Psoas muscle (tissue), 8 donors: ENCODE measurements around the gene COPG2. TPM values are rescaled to one million over a fixed set of nuclear protein-coding genes. Genes with fewer than 3 reads are reported as not detected.
"Not testable (repeated sequence)": the region's sequence is repeated elsewhere in the genome, so short reads cannot be mapped to it uniquely, and the experiment has no call there.

ENCODE experiments used
- ATAC-seq, 4 donors: fragments of 200-7000 bp; cut with Tn5 transposase; one replicate each; pipeline ENCODE4 v1.9.1; 2020; ENCODE audit warnings: moderate library complexity in 3 of 4, mild to moderate bottlenecking in 2 of 4
- DNase-seq, 2 donors: peaks; one replicate each; pipeline ENCODE4 v3.0.0-alpha.2; 2020
- H3K27ac ChIP-seq: fragments of 200-600 bp; one replicate; pipeline ENCODE4 v1.8.0; 2022
- H3K27me3 ChIP-seq, 3 donors: fragments of 200-600 bp in 1 of 3; one replicate each; pipeline versions ENCODE4 v1.6.1 to v1.8.0; 2013 to 2022; ENCODE audit warnings: low read length in 2 of 3, mild to moderate bottlenecking in 2 of 3, moderate library complexity in 1 of 3; ENCODE audit not compliant: insufficient read depth in 3 of 3
- H3K36me3 ChIP-seq, 2 donors: fragments of 200-600 bp in 1 of 2; one replicate each; pipeline versions ENCODE4 v1.6.1 to v1.8.0; 2013 to 2022; ENCODE audit warnings: low read depth in 1 of 2, mild to moderate bottlenecking in 1 of 2, moderate library complexity in 1 of 2; ENCODE audit not compliant: insufficient read depth in 1 of 2
- H3K4me1 ChIP-seq: fragments of 200-600 bp; one replicate; pipeline ENCODE4 v1.8.0; 2022
- H3K4me3 ChIP-seq: fragments of 200-600 bp; one replicate; pipeline ENCODE4 v1.8.0; 2022; ENCODE audit warnings: mild to moderate bottlenecking
- H3K9me3 ChIP-seq: fragments of 200-600 bp; one replicate; pipeline ENCODE4 v1.8.0; 2022
- CTCF ChIP-seq: fragments of 200-600 bp; IDR thresholded peaks from one replicate; pipeline ENCODE4 v1.8.0; 2022; ENCODE audit warnings: antibody characterized with exemption
- WGBS, 3 donors: extraction: QIAGEN DNeasy Blood & Tissue Kit; methylation state at CpG; one replicate each; pipeline versions ENCODE4 v1.1.6 to v1.1.7; 2013; 5-methylcytosine and 5-hydroxymethylcytosine counted together
- intact Hi-C, 2 donors: fragments of 100-400 bp; cut with DNase I; formaldehyde crosslinking; loops; one replicate each; pipeline versions ENCODE4 v1.11.0 to v1.14.2; 2022
- polyA plus RNA-seq, 3 donors: library from polyadenylated mRNA; stranded (reverse); fragments of 200-250 nt; gene quantifications; one replicate each; pipeline ENCODE4 v1.2.3, GENCODE V29; 2013
- total RNA-seq, 4 donors: library from RNA; stranded (reverse); fragmentation: NEBNext Ultra II Directional in 2 of 4; extraction: Animal tissue kit (Norgen Biotek cat#: 25700) in 2 of 4; gene quantifications; one replicate each; pipeline versions ENCODE4 v1.2.1 to v1.2.4, GENCODE V29; 2021 to 2023
- donor health status: healthy with polysubstance abuse.
- donor health status: DM: no; HTN: no; CAD: no; lungs with moderate emphysema.
- donor health status: Bipolar disorder and iron deficiency.
- donor health status: healthy.
- donor health status: DM: yes; HTN: yes; CAD: no.
- donor health status: DM: no; HTN: no; CAD: no.
- donor health status: DM: no; HTN: no; CAD: no.
- donor health status: DM: yes; HTN: yes; CAD: no.

COPG2 gene
- total and polyA plus RNA-seq, 7 donors = 9.6 to 21.5 (median 13.2) TPM

- intact Hi-C loops = no loop called here
Measured at GRCh38 chr7:130695840-130696239, 27.3 kb upstream of the COPG2 start.

DNA sequence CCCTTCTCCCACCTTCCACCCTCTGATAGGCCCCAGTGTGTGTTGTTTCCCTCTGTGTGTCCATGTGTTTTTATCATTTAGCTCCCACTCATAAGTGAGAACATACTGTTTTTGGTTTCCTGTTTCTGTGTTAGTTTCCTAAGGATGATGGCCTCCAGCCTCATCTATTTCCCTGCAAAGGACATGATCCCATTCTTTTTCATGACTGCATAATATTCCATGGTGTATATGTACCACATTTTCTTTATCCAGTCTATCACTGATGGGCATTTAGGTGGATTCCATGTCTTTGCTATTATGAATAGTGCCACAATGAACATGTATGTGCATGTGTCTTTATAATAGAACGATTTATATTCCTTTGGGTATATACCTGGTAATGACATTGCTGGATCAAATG is 23.8 kb upstream of the COPG2 start:
- H3K27me3 ChIP-seq, H3K9me3 ChIP-seq, H3K4me1 ChIP-seq, intact Hi-C loops, ATAC-seq, H3K4me3 ChIP-seq, H3K36me3 ChIP-seq, DNase-seq, H3K27ac ChIP-seq: not testable (repeated sequence)
- WGBS, 3 donors = 93 to 97% (median 94%) methylated on average over 1 of the region's 1 CpG

More at GRCh38 chr7:130695840-130696239, 27.3 kb upstream of the COPG2 start:
- Histone ChIP-seq H3K27ac (no peak overlapping the region), H3K4me1 (no peaks in the 10 kb centered on the region), H3K4me3 (no peak overlapping the region), H3K36me3 (no peaks in the 10 kb centered on the region), H3K9me3 (no peaks in the 10 kb centered on the region), H3K27me3 (no peaks in the 10 kb centered on the region)
- TF ChIP-seq CTCF = peak; percentile 12
- ATAC-seq (no peak), DNase-seq (no peak)
- 68 to 79% (median 74%) methylated on average over 2 of the region's 2 CpGs for WGBS, 3 donors

GRCh38 chr7:130689683-130690082 is 21.1 kb upstream of the COPG2 start:
- ATAC-seq (no peak), DNase-seq (no peak)
- Histone ChIP-seq H3K36me3 (no peaks in the 10 kb centered on the region), H3K27ac (no peak overlapping the region), H3K4me1 (no peaks in the 10 kb centered on the region), H3K27me3 (peaks cover 0 to 3% (median 0%) of the 10 kb centered on the region in 3 donors), H3K4me3 (no peak overlapping the region), H3K9me3 (no peaks in the 10 kb centered on the region)
- intact Hi-C loops = no loop called here
- TF ChIP-seq CTCF = no peak
- WGBS, 3 donors = 90 to 93% (median 90%) methylated on average over 1 of the region's 1 CpG

GRCh38 chr7:130683026-130683425 is 14.5 kb upstream of the COPG2 start:
- 96 to 100% (median 97%) methylated on average over 2 of the region's 2 CpGs for WGBS, 3 donors

DNA sequence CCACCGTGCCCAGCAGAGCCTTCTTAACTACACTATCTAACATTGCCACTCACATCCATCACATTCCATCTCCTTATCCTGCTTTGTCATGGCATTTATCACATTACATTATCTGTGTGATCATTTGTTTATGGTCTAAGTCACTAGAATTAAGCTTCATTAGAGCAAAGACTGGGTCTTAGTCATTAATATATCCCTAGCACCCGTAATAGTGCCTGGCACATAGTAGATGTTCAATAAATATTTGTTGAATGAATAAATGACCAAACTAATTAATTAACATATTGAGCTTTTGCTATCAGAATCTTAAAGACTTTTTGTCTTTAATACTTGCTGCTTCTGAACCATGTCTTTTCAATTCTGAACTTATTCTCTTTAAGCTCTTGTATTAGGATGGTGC is 5.9 kb upstream of the COPG2 start:
- no peak for TF ChIP-seq CTCF
- intact Hi-C loops = no loop called here
- 65 to 80% (median 69%) methylated on average over 2 of the region's 2 CpGs for WGBS, 3 donors
- ATAC-seq = no peak
- peaks cover 2% of the 10 kb centered on the region for H3K4me1 ChIP-seq
- no peaks in the 10 kb centered on the region for H3K9me3 ChIP-seq
- no peak for DNase-seq
- H3K36me3 ChIP-seq = no peaks in the 10 kb centered on the region
- no peak overlapping the region for H3K4me3 ChIP-seq
- H3K27me3 ChIP-seq = no peaks in the 10 kb centered on the region
- H3K27ac ChIP-seq = no peak overlapping the region

More at GRCh38 chr7:130683026-130683425, 14.5 kb upstream of the COPG2 start:
- Histone ChIP-seq H3K36me3 (no peaks in the 10 kb centered on the region), H3K27ac (no peak overlapping the region), H3K27me3 (no peaks in the 10 kb centered on the region), H3K4me3 (no peak overlapping the region), H3K4me1 (no peaks in the 10 kb centered on the region), H3K9me3 (no peaks in the 10 kb centered on the region)
- DNase-seq = no peak
- no peak for ATAC-seq
- no peak for TF ChIP-seq CTCF
- intact Hi-C loops = no loop called here
